NT2/D1 (cell line): ENCODE data around the gene BACH2.

Source experiments
- SUZ12 ChIP-seq: IDR thresholded peaks from 2 replicates; pipeline ENCODE4 v1.6.1; 2011; ENCODE audit not compliant: insufficient read length, insufficient read depth; ENCODE audit errors: extremely low read depth
- YY1 ChIP-seq: IDR thresholded peaks from 2 replicates; pipeline ENCODE4 v1.6.1; 2011; ENCODE audit not compliant: insufficient read length, insufficient read depth
- ZNF274 ChIP-seq: IDR thresholded peaks from 2 replicates; pipeline ENCODE4 v1.6.1; 2011; ENCODE audit warnings: mild to moderate bottlenecking, low read depth, low read length

- TF ChIP-seq ZNF274: no peak
- TF ChIP-seq YY1: no peak
- no peak for TF ChIP-seq SUZ12
These were observed 344.0 kb downstream of the BACH2 start for GRCh38 chr6:89952686-89953085.
